HCT116 (cell line): Measurements from ENCODE around the gene MMADHC. TPM values are rescaled to one million over a fixed set of nuclear protein-coding genes. Genes with fewer than 3 reads are reported as not detected.

Experiments
- ATAC-seq: fragments of 200-7000 bp; cut with Tn5 transposase; 2 replicates; pipeline ENCODE4 v1.9.1; 2020; ENCODE audit warnings: mild to moderate bottlenecking, moderate library complexity
- BruUV-seq: library from RNA; stranded (reverse); fragments of 400-500 nt; replicated peaks from 2 replicates; lab custom pipeline; 2021; lab: Mats Ljungman, UMichigan
- CTCF ChIA-PET: fragments of 300-600 bp; sonication (Branson Sonifier 250); formaldehyde crosslinking; loops from one replicate; lab custom pipeline; 2021; ENCODE audit warnings: antibody characterized with exemption; lab: Charles Lee
- POLR2A ChIA-PET: fragments of 300-600, 350-600 bp; sonication (Branson Sonifier 250); formaldehyde crosslinking; loops from one replicate; lab custom pipeline; 2021; ENCODE audit warnings: antibody characterized with exemption; lab: Charles Lee
- RAD21 ChIA-PET, 2 experiments: fragments of 300-600 bp; sonication (Branson Sonifier 250); formaldehyde crosslinking; loops; one replicate each; lab custom pipeline; 2023; ENCODE audit warnings: low total read pairs in 2 of 2; ENCODE audit not compliant: uncharacterized antibody in 2 of 2, unreplicated experiment in 2 of 2, low non-redundant PET in 1 of 2; lab: Charles Lee
- DNase-seq: peaks from one replicate; pipeline ENCODE4 v3.0.0-alpha.2; 2010; ENCODE audit warnings: low read depth, low spot score
- H2AFZ ChIP-seq: fragments of 200-600 bp; shearing (Covaris generic), sonication (generic); 2 replicates; pipeline ENCODE4 v1.6.1; 2017; ENCODE audit warnings: low read depth, mixed run types, mixed read lengths, antibody characterized with exemption, low read length; ENCODE audit not compliant: poor library complexity, severe bottlenecking
- H3K27ac ChIP-seq: 2 replicates; pipeline ENCODE4 v1.5.1; 2012; ENCODE audit warnings: low read depth, low read length
- H3K27me3 ChIP-seq: fragments of 200-600 bp; sonication (generic); 2 replicates; pipeline ENCODE4 v1.6.1; 2016; ENCODE audit warnings: mixed run types, low read length, mixed read lengths; ENCODE audit not compliant: insufficient read depth
- H3K36me3 ChIP-seq, 2 experiments: fragments of 200-500 bp in 1 of 2; fragments of 200-600 bp in 1 of 2; sonication (Bioruptor generic) in 1 of 2; sonication (generic) in 1 of 2; 2 replicates each; pipeline versions ENCODE4 v1.5.1 to v1.6.1; 2014 to 2016; ENCODE audit warnings: low read length in 2 of 2, inconsistent platforms in 1 of 2, mixed read lengths in 1 of 2, mixed run types in 1 of 2; ENCODE audit not compliant: insufficient read depth in 2 of 2, control insufficient read depth in 1 of 2
- H3K4me1 ChIP-seq, 2 experiments: fragments of 200-600 bp in 1 of 2; sonication (generic) in 1 of 2; 2 replicates each; pipeline versions ENCODE4 v1.5.1 to v1.6.1; 2012 to 2017; ENCODE audit warnings: low read length in 2 of 2, inconsistent platforms in 1 of 2, mild to moderate bottlenecking in 1 of 2, mixed read lengths in 1 of 2, mixed run types in 1 of 2, moderate library complexity in 1 of 2; ENCODE audit not compliant: insufficient read depth in 2 of 2, control insufficient read depth in 1 of 2
- H3K4me2 ChIP-seq: fragments of 200-600 bp; sonication (generic); 2 replicates; pipeline ENCODE4 v1.6.1; 2017; ENCODE audit warnings: mixed run types, low read length, mixed read lengths
- H3K4me3 ChIP-seq, 2 experiments: fragments of 200-600 bp in 1 of 2; sonication (generic) in 1 of 2; replicated peaks in 1 of 2; 2 replicates each; pipeline ENCODE4 v1.5.1; 2011 to 2016; ENCODE audit warnings: low read length in 2 of 2, control low read depth in 1 of 2, low read depth in 1 of 2, mild to moderate bottlenecking in 1 of 2, mixed read lengths in 1 of 2, mixed run types in 1 of 2
- H3K79me2 ChIP-seq: fragments of 200-600 bp; sonication (generic); 2 replicates; pipeline ENCODE4 v1.6.1; 2017; ENCODE audit warnings: mild to moderate bottlenecking, mixed run types, low read length, moderate library complexity, mixed read lengths; ENCODE audit not compliant: insufficient read depth
- H3K9ac ChIP-seq: fragments of 200-600 bp; sonication (generic); 2 replicates; pipeline ENCODE4 v1.6.1; 2016; ENCODE audit warnings: low read length, mixed read lengths
- H3K9me2 ChIP-seq: fragments of 200-600 bp; sonication (generic), shearing (Covaris generic); 2 replicates; pipeline ENCODE4 v1.6.1; 2017; ENCODE audit warnings: mixed run types, mild to moderate bottlenecking, moderate library complexity; ENCODE audit not compliant: insufficient read depth
- H3K9me3 ChIP-seq, 2 experiments: fragments of 200-500 bp in 1 of 2; fragments of 200-600 bp in 1 of 2; sonication (Bioruptor generic) in 1 of 2; sonication (generic) in 1 of 2; 2 replicates each; pipeline ENCODE4 v1.6.1; 2014 to 2017; ENCODE audit warnings: low read length in 2 of 2, mixed read lengths in 2 of 2, inconsistent platforms in 1 of 2, low read depth in 1 of 2, mild to moderate bottlenecking in 1 of 2, mixed run types in 1 of 2, moderate library complexity in 1 of 2; ENCODE audit not compliant: control insufficient read depth in 1 of 2, insufficient read depth in 1 of 2
- H4K20me1 ChIP-seq: fragments of 200-600 bp; sonication (generic), shearing (Covaris generic); 2 replicates; pipeline ENCODE4 v1.6.1; 2017; ENCODE audit warnings: mixed run types, mild to moderate bottlenecking, moderate library complexity; ENCODE audit not compliant: insufficient read depth
- ATF3 ChIP-seq: IDR thresholded peaks from 2 replicates; pipeline ENCODE4 v1.6.1; 2012
- CEBPB ChIP-seq: IDR thresholded peaks from 2 replicates; pipeline ENCODE4 v1.6.1; 2012; ENCODE audit warnings: low read depth
- CTCF ChIP-seq, 3 experiments: fragments of 200-600 bp in 1 of 3; sonication (generic) in 1 of 3; IDR thresholded peaks in 2 of 3; conservative IDR thresholded peaks in 1 of 3; 2 replicates each; pipeline ENCODE4 v1.5.1; 2012 to 2017; ENCODE audit warnings: low read depth in 2 of 3, low read length in 2 of 3, antibody characterized with exemption in 1 of 3, borderline replicate concordance in 1 of 3, control low read depth in 1 of 3, mild to moderate bottlenecking in 1 of 3, mixed read lengths in 1 of 3, mixed run types in 1 of 3, moderate library complexity in 1 of 3; ENCODE audit not compliant: insufficient read depth in 1 of 3
- EGR1 ChIP-seq: IDR thresholded peaks from 2 replicates; pipeline ENCODE4 v1.6.1; 2012; ENCODE audit warnings: low read depth
- EZH2 ChIP-seq: fragments of 200-600 bp; sonication (generic); IDR thresholded peaks from 2 replicates; pipeline ENCODE4 v1.6.1; 2017; ENCODE audit warnings: antibody characterized with exemption, mixed run types
- EZH2phosphoT487 ChIP-seq: fragments of 200-600 bp; IDR thresholded peaks from 2 replicates; pipeline ENCODE4 v1.6.1; 2018; ENCODE audit warnings: antibody characterized with exemption, borderline replicate concordance
- FOSL1 ChIP-seq: IDR thresholded peaks from 2 replicates; pipeline ENCODE4 v1.6.1; 2012; ENCODE audit warnings: low read depth
- JUND ChIP-seq: IDR thresholded peaks from 2 replicates; pipeline ENCODE4 v1.6.1; 2012
- POLR2AphosphoS5 ChIP-seq: IDR thresholded peaks from 2 replicates; pipeline ENCODE4 v1.6.1; 2011; ENCODE audit warnings: mild to moderate bottlenecking, low read depth, low read length, moderate library complexity
- RAD21 ChIP-seq: IDR thresholded peaks from 2 replicates; pipeline ENCODE4 v1.6.1; 2012; ENCODE audit warnings: low read depth, mild to moderate bottlenecking
- REST ChIP-seq: IDR thresholded peaks from 2 replicates; pipeline ENCODE4 v1.6.1; 2012; ENCODE audit warnings: low read depth
- SP1 ChIP-seq: IDR thresholded peaks from 2 replicates; pipeline ENCODE4 v1.6.1; 2012; ENCODE audit warnings: low read depth
- SRF ChIP-seq: IDR thresholded peaks from 2 replicates; pipeline ENCODE4 v1.6.1; 2012; ENCODE audit warnings: low read depth
- TCF7L2 ChIP-seq: IDR thresholded peaks from 2 replicates; pipeline ENCODE4 v1.7.0; 2011; ENCODE audit warnings: borderline replicate concordance, inconsistent platforms; ENCODE audit not compliant: insufficient read depth, insufficient read length; ENCODE audit errors: extremely low read depth
- YY1 ChIP-seq: IDR thresholded peaks from 2 replicates; pipeline ENCODE4 v1.6.1; 2011; ENCODE audit warnings: low read length, low read depth, moderate library complexity, mild to moderate bottlenecking; ENCODE audit not compliant: insufficient replicate concordance; ENCODE audit errors: extremely low read depth
- ZFX ChIP-seq: fragments of 450-650 bp; IDR thresholded peaks from 2 replicates; pipeline ENCODE4 v1.6.1; 2017
- ZNF274 ChIP-seq: fragments of 200-500 bp; sonication (Bioruptor generic); IDR thresholded peaks from 2 replicates; pipeline ENCODE4 v1.6.1; 2014; ENCODE audit warnings: mild to moderate bottlenecking, low read depth, low read length, inconsistent platforms
- intact Hi-C: fragments of 100-400 bp; cut with micrococcal nuclease; formaldehyde crosslinking; loops from 2 replicates; pipeline ENCODE4 v1.10.0; 2022
- total RNA-seq: library from RNA; stranded (reverse); gene quantifications from one replicate; pipeline ENCODE4 v1.2.1, GENCODE V29; 2021; ENCODE audit not compliant: unreplicated experiment
- TF ChIP-seq, protein P1 (sequence below): IDR thresholded peaks from 2 replicates; pipeline ENCODE4 v1.6.1; 2011; ENCODE audit warnings: mild to moderate bottlenecking, low read length, moderate library complexity; ENCODE audit not compliant: insufficient replicate concordance; ENCODE audit errors: extremely low read depth
- TF ChIP-seq, protein P2 (sequence below): IDR thresholded peaks from 2 replicates; pipeline ENCODE4 v1.6.1; 2012

MMADHC gene
- total RNA-seq, 1 experiment from 2014 or later, result 135 TPM

GRCh38 chr2:149537092-149537726 is 50.4 kb downstream of the MMADHC start:
- RAD21 ChIA-PET, result no interaction called here
- Histone ChIP-seq H3K4me3 (no peak overlapping the region), H3K36me3 (no peaks in the 10 kb centered on the region), H4K20me1 (no peaks in the 10 kb centered on the region), H3K9me3 (no peaks in the 10 kb centered on the region), H3K4me1 (0 out of 4 replicates have a peak, but pooled peaks cover 0 to 3% of the 10 kb centered on the region in 2 experiments), H3K79me2 (no peaks in the 10 kb centered on the region), H3K9me2 (no peaks in the 10 kb centered on the region), H3K4me2 (no peak overlapping the region), H2AFZ (no peak overlapping the region), H3K27me3 (no peaks in the 10 kb centered on the region), H3K9ac (no peak overlapping the region), H3K27ac (no peak overlapping the region)
- no peak for DNase-seq
- intact Hi-C loops, result no loop called here
- no peak for ATAC-seq
- TF ChIP-seq, protein P1, sequence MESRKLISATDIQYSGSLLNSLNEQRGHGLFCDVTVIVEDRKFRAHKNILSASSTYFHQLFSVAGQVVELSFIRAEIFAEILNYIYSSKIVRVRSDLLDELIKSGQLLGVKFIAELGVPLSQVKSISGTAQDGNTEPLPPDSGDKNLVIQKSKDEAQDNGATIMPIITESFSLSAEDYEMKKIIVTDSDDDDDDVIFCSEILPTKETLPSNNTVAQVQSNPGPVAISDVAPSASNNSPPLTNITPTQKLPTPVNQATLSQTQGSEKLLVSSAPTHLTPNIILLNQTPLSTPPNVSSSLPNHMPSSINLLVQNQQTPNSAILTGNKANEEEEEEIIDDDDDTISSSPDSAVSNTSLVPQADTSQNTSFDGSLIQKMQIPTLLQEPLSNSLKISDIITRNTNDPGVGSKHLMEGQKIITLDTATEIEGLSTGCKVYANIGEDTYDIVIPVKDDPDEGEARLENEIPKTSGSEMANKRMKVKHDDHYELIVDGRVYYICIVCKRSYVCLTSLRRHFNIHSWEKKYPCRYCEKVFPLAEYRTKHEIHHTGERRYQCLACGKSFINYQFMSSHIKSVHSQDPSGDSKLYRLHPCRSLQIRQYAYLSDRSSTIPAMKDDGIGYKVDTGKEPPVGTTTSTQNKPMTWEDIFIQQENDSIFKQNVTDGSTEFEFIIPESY, result no peak
- TF ChIP-seq TCF7L2 (no peak), ATF3 (no peak), SP1 (no peak), EZH2 (no peak), EGR1 (no peak), REST (no peak), YY1 (no peak), SRF (no peak), CTCF (IDR thresholded peaks at IDR 0.05 in 2 of 3, conservative IDR thresholded peaks at IDR 0.05 in 1 of 3; ENCODE audit: borderline replicate concordance in 1 of 3, insufficient read depth in 1 of 3, low read depth in 2 of 3, low read length in 2 of 3) (no peak), ZFX (no peak), RAD21 (no peak), POLR2AphosphoS5 (no peak), JUND (no peak), EZH2phosphoT487 (no peak), CEBPB (no peak), ZNF274 (no peak), FOSL1 (no peak)
- TF ChIP-seq, protein P2, sequence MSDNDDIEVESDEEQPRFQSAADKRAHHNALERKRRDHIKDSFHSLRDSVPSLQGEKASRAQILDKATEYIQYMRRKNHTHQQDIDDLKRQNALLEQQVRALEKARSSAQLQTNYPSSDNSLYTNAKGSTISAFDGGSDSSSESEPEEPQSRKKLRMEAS, result no peak
- POLR2A ChIA-PET, result no interaction called here
- BruUV-seq, result no TSS peak
- CTCF ChIA-PET, result no interaction called here
